Loucy (cell line): ENCODE results near the gene STX16.

ENCODE experiments used
- CTCF ChIP-seq: fragments of 200-600 bp; sonication (generic); conservative IDR thresholded peaks from 2 replicates; pipeline ENCODE4 v1.5.1; 2014; ENCODE audit warnings: mild to moderate bottlenecking, antibody characterized with exemption, low read length
- EZH2phosphoT487 ChIP-seq: fragments of 200-600 bp; IDR thresholded peaks from 2 replicates; pipeline ENCODE4 v1.6.1; 2018; ENCODE audit warnings: antibody characterized with exemption, mild to moderate bottlenecking, moderate library complexity, borderline replicate concordance

- TF ChIP-seq CTCF (no peak), EZH2phosphoT487 (no peak)
Observed at GRCh38 chr20:58604128-58604881, 46.8 kb upstream of the STX16 start.
